ENCODE measurements around the gene DFFB.
"Not testable (repeated sequence)": the region's sequence is repeated elsewhere in the genome, so short reads cannot be mapped to it uniquely, and the experiment has no call there.

The DFFB gene, protein sequence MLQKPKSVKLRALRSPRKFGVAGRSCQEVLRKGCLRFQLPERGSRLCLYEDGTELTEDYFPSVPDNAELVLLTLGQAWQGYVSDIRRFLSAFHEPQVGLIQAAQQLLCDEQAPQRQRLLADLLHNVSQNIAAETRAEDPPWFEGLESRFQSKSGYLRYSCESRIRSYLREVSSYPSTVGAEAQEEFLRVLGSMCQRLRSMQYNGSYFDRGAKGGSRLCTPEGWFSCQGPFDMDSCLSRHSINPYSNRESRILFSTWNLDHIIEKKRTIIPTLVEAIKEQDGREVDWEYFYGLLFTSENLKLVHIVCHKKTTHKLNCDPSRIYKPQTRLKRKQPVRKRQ

DNA sequence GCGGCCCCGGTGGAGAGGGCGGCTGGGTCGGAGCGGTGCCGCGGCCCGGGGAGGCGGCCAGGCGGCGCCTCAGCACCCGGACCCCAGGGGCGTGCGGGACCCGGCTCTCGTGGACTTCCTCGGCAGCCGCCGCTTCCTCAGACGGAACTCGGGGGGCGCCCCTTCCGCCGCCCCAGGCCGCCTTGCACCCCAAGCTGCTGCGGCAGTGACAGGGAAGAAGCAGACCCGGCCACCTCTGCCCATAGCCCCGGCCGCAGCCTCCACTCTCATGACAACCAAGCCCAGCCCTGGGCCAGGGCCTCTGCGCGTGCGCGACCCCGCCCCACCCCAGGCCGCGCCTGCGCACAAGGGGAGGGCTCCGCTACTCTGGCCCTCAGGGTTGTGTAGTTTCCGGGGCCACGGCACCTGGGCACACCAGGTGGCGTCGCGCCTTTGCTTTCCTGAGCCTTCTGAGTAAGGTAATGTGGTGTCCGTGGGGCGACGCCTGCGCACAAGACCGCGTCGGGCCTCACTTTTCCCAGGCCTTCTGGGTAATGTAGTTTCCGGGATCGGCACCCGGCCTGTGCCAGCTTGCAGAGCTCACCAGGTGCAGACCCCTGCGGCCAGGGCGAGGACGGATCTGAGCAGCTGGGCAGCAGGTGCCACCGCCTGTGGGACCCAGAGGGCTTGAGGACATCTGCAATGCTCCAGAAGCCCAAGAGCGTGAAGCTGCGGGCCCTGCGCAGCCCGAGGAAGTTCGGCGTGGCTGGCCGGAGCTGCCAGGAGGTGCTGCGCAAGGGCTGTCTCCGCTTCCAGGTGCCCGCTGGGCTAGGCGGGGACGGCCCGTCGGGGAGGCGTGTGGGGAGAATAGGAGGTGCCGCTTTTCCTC is at the start of gene DFFB, which contains the start of gene CEP104:
Gene DFFB, plus strand, starts transcription at position 554 of the 868 bp plus-strand sequence. Its CDS starts 128 bp downstream, at position 682.
Gene CEP104, minus strand, starts transcription at position 289 of the 868 bp plus-strand sequence. CDS start 4,804 bp downstream, outside the sequence.
- peak within 1 kb of the TSS; percentile 87 for H3K27ac Mint-ChIP-seq
- H3K36me3 Mint-ChIP-seq: no peaks in the 10 kb centered on the region
- no peaks in the 10 kb centered on the region for H3K27me3 Mint-ChIP-seq
- H3K9me3 Mint-ChIP-seq: no peaks in the 10 kb centered on the region
- peak within 1 kb of the TSS; percentile 96 for H3K4me3 Mint-ChIP-seq
- H3K4me1 Mint-ChIP-seq: peaks cover 47% of the 10 kb centered on the region
- ATAC-seq: peak; percentile 99

DNA sequence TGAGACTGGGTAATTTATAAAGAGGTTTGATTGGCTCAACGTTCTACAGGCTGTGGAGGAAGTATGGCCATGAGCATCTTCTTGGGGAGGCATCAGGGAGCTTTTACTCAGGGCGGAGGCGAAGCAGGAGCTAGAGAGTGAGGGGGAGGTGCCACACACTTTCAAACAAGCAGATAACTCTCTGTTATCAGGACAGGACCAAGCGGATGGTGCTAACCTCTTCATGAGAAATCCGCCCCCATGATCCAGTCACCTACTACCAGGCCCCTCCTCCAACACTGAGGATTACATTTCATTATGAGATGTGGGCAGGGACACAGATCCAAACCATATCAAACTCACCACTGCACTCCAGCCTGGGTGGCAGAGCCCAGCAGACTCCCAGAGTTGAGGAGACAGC is 49.5 kb upstream of the DFFB start:
- Mint-ChIP-seq H3K36me3 (no peaks in the 10 kb centered on the region), H3K27ac (no peak overlapping the region), H3K4me3 (no peak overlapping the region), H3K4me1 (peaks cover 22% of the 10 kb centered on the region), H3K9me3 (peaks cover 7% of the 10 kb centered on the region), H3K27me3 (peaks cover 31% of the 10 kb centered on the region)
- ATAC-seq: no peak

- H3K4me1 Mint-ChIP-seq: peaks cover 15% of the 10 kb centered on the region
- H3K4me3 Mint-ChIP-seq: no peak overlapping the region
- peaks cover 7% of the 10 kb centered on the region for H3K9me3 Mint-ChIP-seq
Measured at GRCh38 chr1:3809680-3810079, 47.6 kb upstream of the DFFB start.

GRCh38 chr1:3810149-3810761 is 47.0 kb upstream of the DFFB start:
- peaks cover 17% of the 10 kb centered on the region for H3K27me3 Mint-ChIP-seq
- not testable (repeated sequence) for H3K4me3 Mint-ChIP-seq, H3K9me3 Mint-ChIP-seq, H3K27ac Mint-ChIP-seq, ATAC-seq, H3K4me1 Mint-ChIP-seq
- H3K36me3 Mint-ChIP-seq: peaks cover 15% of the 10 kb centered on the region

More at GRCh38 chr1:3809680-3810079, 47.6 kb upstream of the DFFB start:
- H3K27me3 Mint-ChIP-seq: peaks cover 23% of the 10 kb centered on the region
- no peak for ATAC-seq
- no peak overlapping the region for H3K27ac Mint-ChIP-seq
- peaks cover 10% of the 10 kb centered on the region for H3K36me3 Mint-ChIP-seq

- Mint-ChIP-seq H3K27ac (no peak overlapping the region), H3K4me3 (no peak overlapping the region), H3K36me3 (peaks cover 27% of the 10 kb centered on the region), H3K4me1 (peaks cover 7% of the 10 kb centered on the region), H3K9me3 (peaks cover 3% of the 10 kb centered on the region), H3K27me3 (peaks cover 6% of the 10 kb centered on the region)
- ATAC-seq: peak; percentile 74
Measured at GRCh38 chr1:3811595-3811911, 45.7 kb upstream of the DFFB start.

DNA sequence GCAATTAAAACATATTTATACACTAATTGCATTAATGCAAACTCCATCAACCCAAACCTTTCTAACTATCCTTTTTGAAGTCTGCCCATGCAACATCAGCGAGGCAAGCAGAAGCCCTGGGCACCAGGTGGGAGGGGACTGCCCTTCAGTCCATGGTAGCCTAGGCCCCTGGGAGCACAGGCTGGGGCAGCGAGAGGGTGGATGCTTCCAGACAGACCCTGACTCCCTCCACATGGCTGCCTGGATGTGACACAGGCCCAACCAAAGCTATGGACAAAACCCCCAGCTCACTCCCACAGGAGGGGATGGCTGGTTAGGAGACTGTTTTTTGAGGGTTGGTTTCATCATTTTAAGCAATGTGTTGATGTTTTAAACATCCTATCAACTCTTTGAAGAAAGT is 43.2 kb upstream of the DFFB start:
- no peak overlapping the region for H3K4me3 Mint-ChIP-seq
- H3K27ac Mint-ChIP-seq: no peak overlapping the region
- ATAC-seq: no peak
- peaks cover 44% of the 10 kb centered on the region for H3K36me3 Mint-ChIP-seq
- H3K4me1 Mint-ChIP-seq: peaks cover 7% of the 10 kb centered on the region
- no peaks in the 10 kb centered on the region for H3K9me3 Mint-ChIP-seq
- no peaks in the 10 kb centered on the region for H3K27me3 Mint-ChIP-seq

GRCh38 chr1:3814771-3815561 is 42.3 kb upstream of the DFFB start:
- peaks cover 53% of the 10 kb centered on the region for H3K36me3 Mint-ChIP-seq
- peaks cover 12% of the 10 kb centered on the region for H3K4me1 Mint-ChIP-seq
- ATAC-seq: no peak
- no peak overlapping the region for H3K27ac Mint-ChIP-seq
- no peaks in the 10 kb centered on the region for H3K27me3 Mint-ChIP-seq
- no peaks in the 10 kb centered on the region for H3K9me3 Mint-ChIP-seq
- no peak overlapping the region for H3K4me3 Mint-ChIP-seq

DNA sequence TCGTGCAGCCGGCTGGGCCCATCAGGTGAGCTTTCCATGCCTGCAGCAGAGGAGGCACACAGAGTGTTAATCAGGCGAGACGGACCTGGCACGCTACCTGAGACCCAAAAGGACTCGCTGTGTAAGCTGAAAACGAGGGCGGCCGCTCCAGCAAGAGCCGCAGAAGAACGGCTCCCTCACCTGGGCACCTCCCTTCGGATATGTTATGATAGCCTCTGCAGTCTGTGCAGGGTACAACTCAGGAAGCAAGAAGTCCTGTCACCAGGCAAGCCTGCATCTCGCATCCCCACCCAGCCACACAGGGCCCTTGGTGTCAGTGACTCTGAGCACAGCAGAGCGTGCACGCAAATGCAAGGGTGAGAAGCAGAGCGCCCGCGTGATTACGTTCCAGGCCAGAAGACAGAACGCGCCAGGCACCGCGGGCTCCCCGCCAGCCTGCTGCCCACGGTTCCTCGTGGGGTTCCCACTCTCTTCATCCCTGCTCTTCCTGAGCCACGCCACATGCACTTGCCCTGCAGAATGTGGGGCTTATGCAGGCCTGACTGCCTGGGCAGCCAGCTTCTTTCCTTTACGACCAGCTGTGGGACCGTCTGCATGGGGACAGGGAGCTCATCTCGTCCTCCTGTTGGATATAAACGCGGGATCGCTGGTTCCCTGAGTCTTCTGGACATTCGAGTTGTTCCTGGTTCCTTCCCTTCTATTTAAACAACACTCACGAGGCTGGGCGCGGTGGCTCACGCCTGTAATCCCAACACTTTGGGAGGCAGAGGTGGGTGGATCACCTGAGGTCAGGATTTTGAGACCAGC is 40.7 kb upstream of the DFFB start:
- Mint-ChIP-seq H3K36me3 (peaks cover 68% of the 10 kb centered on the region), H3K4me1 (peaks cover 8% of the 10 kb centered on the region), H3K27ac (no peak overlapping the region), H3K27me3 (no peaks in the 10 kb centered on the region), H3K9me3 (no peaks in the 10 kb centered on the region), H3K4me3 (no peak overlapping the region)
- ATAC-seq: no peak

- Mint-ChIP-seq H3K27me3 (no peaks in the 10 kb centered on the region), H3K36me3 (peaks cover 75% of the 10 kb centered on the region)
Measured at GRCh38 chr1:3817138-3817740, 40.0 kb upstream of the DFFB start.

DNA sequence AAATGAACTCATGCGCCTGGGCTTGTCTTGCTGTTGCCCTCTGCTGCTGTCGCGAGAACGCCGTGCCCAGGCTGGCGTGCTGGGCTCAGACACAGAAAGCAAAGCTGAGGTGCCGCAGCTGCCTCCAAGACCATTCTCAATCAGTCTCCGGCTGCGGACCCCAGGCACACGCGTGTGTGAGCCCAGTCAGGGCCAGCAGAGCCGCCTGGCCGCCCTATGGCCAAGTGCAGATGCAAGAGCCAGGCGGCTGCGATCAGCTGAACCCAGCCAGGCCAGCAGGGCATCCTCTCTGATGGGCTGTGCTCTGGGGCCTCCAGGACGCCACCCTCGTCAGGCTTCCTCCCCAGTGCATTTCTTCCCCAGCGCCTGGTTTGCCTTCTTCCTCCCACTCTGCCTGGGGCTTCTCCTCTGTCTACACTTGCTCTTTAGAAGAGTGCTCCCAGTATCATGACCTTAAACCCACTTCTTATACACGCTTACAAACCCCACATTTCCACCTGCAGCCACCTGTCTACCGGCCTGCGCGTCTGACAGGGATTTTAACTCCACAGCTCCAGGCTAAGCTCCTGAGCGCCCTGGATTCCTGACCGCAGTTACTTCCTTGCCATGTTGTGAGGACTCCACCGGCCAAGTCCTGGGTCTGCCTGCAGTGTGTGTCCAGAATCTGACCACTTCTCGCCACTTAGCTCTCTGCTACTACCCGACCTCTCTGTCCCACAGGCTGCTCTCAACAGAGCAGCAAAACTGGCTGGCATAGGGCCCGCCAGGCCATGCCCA is 39.3 kb upstream of the DFFB start:
- H3K27ac Mint-ChIP-seq: no peak overlapping the region
- no peak for ATAC-seq
- H3K4me1 Mint-ChIP-seq: peaks cover 5% of the 10 kb centered on the region
- H3K4me3 Mint-ChIP-seq: no peak overlapping the region
- peaks cover 83% of the 10 kb centered on the region for H3K36me3 Mint-ChIP-seq
- H3K9me3 Mint-ChIP-seq: no peaks in the 10 kb centered on the region
- H3K27me3 Mint-ChIP-seq: no peaks in the 10 kb centered on the region

More at GRCh38 chr1:3817138-3817740, 40.0 kb upstream of the DFFB start:
- Mint-ChIP-seq H3K4me3 (no peak overlapping the region), H3K4me1 (peaks cover 5% of the 10 kb centered on the region), H3K27ac (no peak overlapping the region), H3K9me3 (no peaks in the 10 kb centered on the region)
- no peak for ATAC-seq

DNA sequence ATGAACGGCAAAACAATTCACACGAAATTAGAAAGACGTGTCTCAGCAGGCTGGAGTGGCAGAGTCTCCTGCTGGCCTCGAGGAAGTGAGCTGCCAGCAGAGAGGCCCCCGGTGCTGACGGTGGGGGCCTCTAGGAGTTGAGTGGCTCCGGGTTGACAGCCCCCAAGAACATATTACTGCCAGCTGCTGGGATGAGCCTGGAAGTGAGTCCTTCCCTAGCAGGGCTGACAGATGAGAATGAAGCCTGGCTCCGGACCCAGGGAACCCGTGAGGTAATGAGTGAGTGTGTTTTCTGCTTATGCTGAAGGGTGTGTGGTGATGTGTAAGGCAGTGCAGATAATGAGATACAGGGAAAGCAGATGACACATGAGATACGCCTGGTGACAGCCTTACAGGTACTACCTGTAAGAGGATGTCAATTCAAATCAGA is 37.5 kb upstream of the DFFB start:
- Mint-ChIP-seq H3K4me1 (peaks cover 5% of the 10 kb centered on the region), H3K36me3 (peaks cover 90% of the 10 kb centered on the region), H3K27me3 (no peaks in the 10 kb centered on the region), H3K27ac (no peak overlapping the region), H3K9me3 (no peaks in the 10 kb centered on the region), H3K4me3 (no peak overlapping the region)
- ATAC-seq: no peak

- no peaks in the 10 kb centered on the region for H3K27me3 Mint-ChIP-seq
- no peak overlapping the region for H3K4me3 Mint-ChIP-seq
- no peak overlapping the region for H3K27ac Mint-ChIP-seq
- no peaks in the 10 kb centered on the region for H3K9me3 Mint-ChIP-seq
- H3K36me3 Mint-ChIP-seq: peaks cover 85% of the 10 kb centered on the region
- no peak for ATAC-seq
- H3K4me1 Mint-ChIP-seq: peaks cover 5% of the 10 kb centered on the region
Measured at GRCh38 chr1:3820316-3820715, 37.0 kb upstream of the DFFB start.

DNA sequence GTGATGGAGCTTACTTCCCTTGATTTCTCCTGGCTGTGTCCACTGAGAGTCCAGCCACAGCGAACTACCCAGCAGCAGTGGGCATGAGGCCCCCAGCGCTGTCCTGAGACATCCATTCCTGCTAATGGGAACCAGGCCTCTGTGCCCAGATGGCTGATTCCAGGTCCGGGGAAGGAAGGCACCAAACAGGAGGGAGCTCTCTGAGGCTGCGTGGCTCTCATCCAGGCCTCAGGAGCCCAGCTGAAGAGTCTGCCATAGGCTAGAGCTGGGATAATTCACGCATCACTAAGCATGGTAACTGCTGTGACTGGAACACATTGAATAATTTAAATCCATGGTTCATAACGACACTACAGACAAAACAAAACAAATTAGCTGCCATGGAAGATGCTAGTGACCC is 36.3 kb upstream of the DFFB start:
- no peak for ATAC-seq
- Mint-ChIP-seq H3K27me3 (no peaks in the 10 kb centered on the region), H3K4me1 (peaks cover 5% of the 10 kb centered on the region), H3K27ac (no peak overlapping the region), H3K9me3 (no peaks in the 10 kb centered on the region), H3K36me3 (peaks cover 85% of the 10 kb centered on the region), H3K4me3 (no peak overlapping the region)

All from stimulated activated memory B cell treated with anti-CD40 and anti-IgM and Interleukin-4, amounts not matched to agents 10 μg/mL and 1 μg/mL and 100 μg/mL, for 72 hours (primary cell).